Melanocyte of skin (primary cell): ENCODE results near the gene TOMM70. TPM values are rescaled to one million over a fixed set of nuclear protein-coding genes. Genes with fewer than 3 reads are reported as not detected.

Experiments
- total RNA-seq, 2 donors: library from RNA; depleted of rRNA; stranded (reverse); fragments of >200 nt; gene quantifications; 2 replicates each; pipeline ENCODE4 v1.2.3, GENCODE V29; 2012

TOMM70 gene
- 10 to 100 TPM; 39.9 to 57.6 TPM for total RNA-seq

GRCh38 chr3:100400780-100401673 is at the start of gene TOMM70, which contains the start of gene LNP1:
Gene TOMM70, minus strand, starts transcription at chr3:100401089. Its CDS starts 140 bp downstream, at chr3:100400949.
Gene LNP1, plus strand, starts transcription at chr3:100401539. Its CDS starts 28,191 bp downstream, at chr3:100429730.

GRCh38 chr3:100334488-100335351 is 66.2 kb downstream of the TOMM70 start, which contains the start of gene NIT2:
Gene NIT2, plus strand, starts transcription at chr3:100334757. Its CDS starts 35 bp downstream, at chr3:100334792.

Other genes starting within 250 kb of the TOMM70 start
- gene TBC1D23, start 140.1 kb downstream of the TOMM70 start, total RNA-seq: 10 to 100 TPM; 29.6 to 32.7 TPM
- gene NIT2, start 66.3 kb downstream of the TOMM70 start, total RNA-seq: 10 to 100 TPM; 28.0 to 36.8 TPM
- 1 to 10 TPM; 2.3 to 2.4 TPM for gene LNP1, start 450 bp upstream of the TOMM70 start, total RNA-seq
- gene TMEM45A, start 91.5 kb upstream of the TOMM70 start, total RNA-seq: 1 to 10 TPM; 7.9 to 9.7 TPM
- not detected for gene ADGRG7, start 208.5 kb upstream of the TOMM70 start, total RNA-seq